GM23338 (cell line): ENCODE measurements around the gene DIP2C.

ENCODE experiments used
- CTCF ChIP-seq, 2 experiments: fragments of 200-600 bp in 1 of 2; sonication (generic) in 1 of 2; conservative IDR thresholded peaks; 2 replicates each; pipeline versions ENCODE4 v1.5.1 to v1.6.1; 2016 to 2017; ENCODE audit warnings: antibody characterized with exemption in 2 of 2, low read depth in 2 of 2, mild to moderate bottlenecking in 2 of 2, moderate library complexity in 1 of 2
- EZH2phosphoT487 ChIP-seq: fragments of 200-600 bp; sonication (generic); IDR thresholded peaks from one replicate; pipeline ENCODE4 v1.8.1; 2018; ENCODE audit warnings: antibody characterized with exemption; ENCODE audit not compliant: unreplicated experiment
- STAT1 ChIP-seq: IDR thresholded peaks from one replicate; pipeline ENCODE4 v1.6.1; 2016; ENCODE audit warnings: antibody characterized with exemption; ENCODE audit not compliant: unreplicated experiment
- ZNF331 ChIP-seq: fragments of 250-450 bp; sonication (Bioruptor Pico); IDR thresholded peaks from 2 replicates; pipeline ENCODE4 v1.5.0; 2020; ENCODE audit warnings: low read depth, mild to moderate bottlenecking, moderate library complexity

- TF ChIP-seq CTCF (conservative IDR thresholded peaks at IDR 0.05; ENCODE audit: low read depth in 2 of 2) (no peak), ZNF331 (no peak), STAT1 (no peak), EZH2phosphoT487 (no peak)
Observed at GRCh38 chr10:529468-530230, 159.8 kb downstream of the DIP2C start.
